ENCODE results near the gene ITGB6.

Gene ITGB6

GRCh38 chr2:160054984-160055725 is 144.9 kb downstream of the ITGB6 start:
- TF ChIP-seq MAX (IDR thresholded peaks at IDR 0.05) (no peak), EP300 (IDR thresholded peaks at IDR 0.05; ENCODE audit: borderline replicate concordance) (no peak), YY1 (IDR thresholded peaks at IDR 0.05; ENCODE audit: low read depth) (no peak), CEBPB (IDR thresholded peaks at IDR 0.05) (no peak), REST (IDR thresholded peaks at IDR 0.05; ENCODE audit: low read depth) (no peak), ZBTB7A (IDR thresholded peaks at IDR 0.05; ENCODE audit: low read depth) (no peak), EGR1 (IDR thresholded peaks at IDR 0.05) (no peak), TCF12 (IDR thresholded peaks at IDR 0.05; ENCODE audit: low read depth) (no peak), CREB1 (IDR thresholded peaks at IDR 0.05; ENCODE audit: low read depth) (no peak), RAD21 (IDR thresholded peaks at IDR 0.05; ENCODE audit: low read depth) (no peak), TAF1 (IDR thresholded peaks at IDR 0.05; ENCODE audit: low read depth) (no peak), TEAD4 (IDR thresholded peaks at IDR 0.05) (no peak), NFIC (IDR thresholded peaks at IDR 0.05) (no peak), USF1 (IDR thresholded peaks at IDR 0.05) (no peak), FOXM1 (IDR thresholded peaks at IDR 0.05; ENCODE audit: borderline replicate concordance, low read depth) (no peak)

- TF ChIP-seq MAX (IDR thresholded peaks at IDR 0.05) (no peak), EP300 (IDR thresholded peaks at IDR 0.05; ENCODE audit: borderline replicate concordance) (no peak), CREB1 (IDR thresholded peaks at IDR 0.05; ENCODE audit: low read depth) (no peak), USF1 (IDR thresholded peaks at IDR 0.05) (no peak), ZBTB7A (IDR thresholded peaks at IDR 0.05; ENCODE audit: low read depth) (no peak), YY1 (IDR thresholded peaks at IDR 0.05; ENCODE audit: low read depth) (no peak), EGR1 (IDR thresholded peaks at IDR 0.05) (no peak), RAD21 (IDR thresholded peaks at IDR 0.05; ENCODE audit: low read depth) (no peak), TCF12 (IDR thresholded peaks at IDR 0.05; ENCODE audit: low read depth) (no peak), CEBPB (IDR thresholded peaks at IDR 0.05) (no peak), FOXM1 (IDR thresholded peaks at IDR 0.05; ENCODE audit: borderline replicate concordance, low read depth) (no peak), REST (IDR thresholded peaks at IDR 0.05; ENCODE audit: low read depth) (no peak), NFIC (IDR thresholded peaks at IDR 0.05) (no peak), TAF1 (IDR thresholded peaks at IDR 0.05; ENCODE audit: low read depth) (no peak), TEAD4 (IDR thresholded peaks at IDR 0.05) (no peak)
These were observed 146.1 kb downstream of the ITGB6 start for GRCh38 chr2:160053946-160054345.

GRCh38 chr2:160052531-160052930 is 147.5 kb downstream of the ITGB6 start:
- TF ChIP-seq MAX (IDR thresholded peaks at IDR 0.05) (no peak), YY1 (IDR thresholded peaks at IDR 0.05; ENCODE audit: low read depth) (no peak), CREB1 (IDR thresholded peaks at IDR 0.05; ENCODE audit: low read depth) (no peak), CEBPB (IDR thresholded peaks at IDR 0.05) (no peak), ZBTB7A (IDR thresholded peaks at IDR 0.05; ENCODE audit: low read depth) (no peak), EP300 (IDR thresholded peaks at IDR 0.05; ENCODE audit: borderline replicate concordance) (no peak), FOXM1 (IDR thresholded peaks at IDR 0.05; ENCODE audit: borderline replicate concordance, low read depth) (no peak), TCF12 (IDR thresholded peaks at IDR 0.05; ENCODE audit: low read depth) (no peak), RAD21 (IDR thresholded peaks at IDR 0.05; ENCODE audit: low read depth) (no peak), EGR1 (IDR thresholded peaks at IDR 0.05) (no peak), NFIC (IDR thresholded peaks at IDR 0.05) (no peak)

GRCh38 chr2:160051371-160051800 is 148.7 kb downstream of the ITGB6 start:
- TF ChIP-seq ZBTB7A (IDR thresholded peaks at IDR 0.05; ENCODE audit: low read depth) (no peak), CEBPB (IDR thresholded peaks at IDR 0.05) (no peak), EP300 (IDR thresholded peaks at IDR 0.05; ENCODE audit: borderline replicate concordance) (no peak), RAD21 (IDR thresholded peaks at IDR 0.05; ENCODE audit: low read depth) (no peak), NFIC (IDR thresholded peaks at IDR 0.05) (no peak), TCF12 (IDR thresholded peaks at IDR 0.05; ENCODE audit: low read depth) (no peak), FOXM1 (IDR thresholded peaks at IDR 0.05; ENCODE audit: borderline replicate concordance, low read depth) (no peak), TAF1 (IDR thresholded peaks at IDR 0.05; ENCODE audit: low read depth) (no peak), EGR1 (IDR thresholded peaks at IDR 0.05) (no peak)

GRCh38 chr2:160050147-160050546 is 149.9 kb downstream of the ITGB6 start:
- no peak for TF ChIP-seq EP300 (IDR thresholded peaks at IDR 0.05; ENCODE audit: borderline replicate concordance)
- TF ChIP-seq ZBTB7A (IDR thresholded peaks at IDR 0.05; ENCODE audit: low read depth) = no peak
- no peak for TF ChIP-seq YY1 (IDR thresholded peaks at IDR 0.05; ENCODE audit: low read depth)
- no peak for TF ChIP-seq TCF12 (IDR thresholded peaks at IDR 0.05; ENCODE audit: low read depth)
- TF ChIP-seq USF1 (IDR thresholded peaks at IDR 0.05) = no peak
- no peak for TF ChIP-seq RAD21 (IDR thresholded peaks at IDR 0.05; ENCODE audit: low read depth)
- TF ChIP-seq TAF1 (IDR thresholded peaks at IDR 0.05; ENCODE audit: low read depth) = no peak
- TF ChIP-seq NFIC (IDR thresholded peaks at IDR 0.05) = no peak
- no peak for TF ChIP-seq TEAD4 (IDR thresholded peaks at IDR 0.05)
- TF ChIP-seq CREB1 (IDR thresholded peaks at IDR 0.05; ENCODE audit: low read depth) = no peak
- TF ChIP-seq MAX (IDR thresholded peaks at IDR 0.05) = no peak
- no peak for TF ChIP-seq REST (IDR thresholded peaks at IDR 0.05; ENCODE audit: low read depth)
- TF ChIP-seq EGR1 (IDR thresholded peaks at IDR 0.05) = no peak
